Measurements from ENCODE around the gene TNS1.

TNS1 gene

DNA sequence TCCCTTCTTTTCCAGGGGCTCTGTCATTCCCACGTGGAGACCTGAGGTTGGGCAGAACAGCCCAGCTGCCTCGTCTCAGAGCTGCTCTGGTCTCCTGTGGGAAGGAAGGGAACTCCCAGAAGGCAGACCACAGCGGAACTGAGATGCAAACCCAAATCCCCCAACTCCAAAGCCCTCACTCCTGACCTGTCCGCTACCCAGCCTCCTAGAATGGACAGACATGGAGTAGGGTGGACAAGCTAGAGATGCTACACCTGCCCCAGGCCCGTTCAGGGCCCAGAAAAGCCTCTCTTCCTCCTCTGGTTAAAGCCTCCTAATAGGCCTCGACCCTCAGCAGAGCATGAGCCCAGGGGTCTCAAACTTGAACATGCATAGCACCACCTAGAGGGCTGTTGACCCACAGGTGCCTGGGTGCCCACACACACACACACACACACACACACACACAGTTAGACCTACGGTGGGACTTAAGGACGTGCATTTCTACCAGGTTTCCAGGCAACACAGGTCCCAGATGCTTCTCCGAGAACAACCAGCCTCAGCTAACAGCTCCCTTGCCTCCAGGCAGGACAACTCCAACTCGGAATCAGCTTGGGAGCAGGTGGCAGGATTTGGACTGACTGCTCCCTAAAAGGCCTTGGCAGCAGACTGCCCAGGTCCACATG is 93.5 kb downstream of the TNS1 start:
- DNase-seq, result no peak

GRCh38 chr2:217908544-217908943 is 94.3 kb downstream of the TNS1 start:
- DNase-seq, result no peak

- DNase-seq, result no peak
These were observed 95.5 kb downstream of the TNS1 start for GRCh38 chr2:217907266-217907665.

DNA sequence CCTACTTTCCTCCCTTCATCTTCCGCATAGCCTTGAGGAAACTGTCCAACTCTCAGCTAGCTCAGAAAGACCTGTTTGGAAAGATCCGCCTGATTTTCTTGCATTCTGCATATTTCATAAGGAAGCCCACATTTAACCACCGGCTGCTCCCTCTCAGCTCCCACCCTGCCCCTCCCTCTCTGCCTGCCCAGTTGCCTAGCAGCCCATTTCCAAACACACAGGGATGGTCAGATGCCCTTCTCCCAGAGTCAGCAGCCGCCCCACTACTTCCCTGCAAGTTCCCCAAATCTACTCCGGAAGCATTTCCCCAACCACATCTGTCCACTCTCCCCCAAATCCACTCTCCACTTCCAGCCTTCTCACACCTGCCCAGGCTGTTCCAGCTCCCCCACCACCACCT is 96.0 kb downstream of the TNS1 start:
- no peak for DNase-seq

- DNase-seq, result no peak
These were observed 96.9 kb downstream of the TNS1 start for GRCh38 chr2:217905896-217906295.

DNA sequence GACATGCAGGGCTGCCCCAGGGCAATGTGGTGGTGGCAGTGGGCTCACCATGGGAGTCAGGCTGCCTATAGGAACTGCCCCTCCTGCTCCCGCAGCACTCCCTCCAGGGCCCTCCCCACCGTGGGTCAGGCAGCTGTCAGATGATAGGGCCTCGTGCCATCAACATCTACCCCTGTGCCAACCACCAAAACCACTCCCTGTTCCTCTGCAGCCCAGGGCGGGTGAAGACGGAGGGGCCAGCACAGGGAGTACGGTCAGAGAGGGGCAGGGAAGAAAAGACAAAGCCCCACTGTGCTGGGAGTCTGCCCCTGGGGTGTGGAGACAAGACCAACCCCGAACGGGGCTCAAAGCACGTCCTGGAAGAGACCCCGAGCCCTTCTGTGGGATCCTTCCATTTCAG is 97.4 kb downstream of the TNS1 start:
- no peak for DNase-seq

DNA sequence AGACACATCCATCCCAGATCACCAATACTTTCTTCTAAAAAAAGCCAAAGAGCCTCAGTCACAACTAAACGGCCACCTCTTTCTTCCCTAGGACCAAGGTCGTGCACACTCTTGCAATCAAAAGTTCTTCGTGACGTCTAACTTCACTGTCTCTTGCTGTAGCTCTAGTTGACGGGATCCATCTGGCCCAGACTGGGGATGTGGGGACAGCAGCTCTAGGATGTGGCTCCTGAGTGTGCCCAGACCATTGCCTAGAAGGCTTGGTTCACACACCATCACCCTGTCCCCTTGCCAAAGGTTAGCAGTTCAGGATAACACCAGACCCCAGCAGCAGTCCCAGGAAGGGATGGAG is 98.2 kb downstream of the TNS1 start:
- DNase-seq, result no peak

GRCh38 chr2:217903859-217904613 is 98.8 kb downstream of the TNS1 start:
- no peak for DNase-seq

GRCh38 chr2:217903142-217903858 is 99.5 kb downstream of the TNS1 start:
- no peak for DNase-seq

- no peak for DNase-seq
These were observed 100.2 kb downstream of the TNS1 start for GRCh38 chr2:217902379-217903141.

DNA sequence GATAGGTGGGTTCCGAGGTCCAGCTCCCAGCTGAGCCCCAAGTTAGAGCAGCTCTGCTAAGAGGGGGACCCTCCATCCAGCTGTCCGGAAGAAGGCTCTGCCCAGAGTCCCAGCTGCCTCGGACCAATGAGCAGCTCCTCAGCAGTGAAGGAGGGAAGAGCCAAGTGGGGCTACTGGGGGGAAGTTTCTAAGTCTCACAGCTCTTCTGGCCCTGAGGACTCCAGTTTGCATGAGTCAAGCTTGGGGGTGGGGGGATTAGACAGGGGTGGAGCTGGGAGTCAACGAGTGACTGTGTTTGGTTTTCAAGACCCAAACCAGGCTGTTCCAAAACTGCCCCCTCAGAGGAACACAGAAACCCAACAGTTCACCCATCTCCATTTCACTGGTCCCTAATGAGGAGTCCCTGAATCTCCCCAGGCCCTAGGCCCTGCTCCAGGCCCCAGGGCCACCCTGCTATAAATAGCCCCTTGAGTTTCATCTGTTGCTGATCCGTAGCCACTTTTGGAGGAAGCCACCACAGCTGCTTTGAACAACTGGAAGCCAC is 100.9 kb downstream of the TNS1 start:
- DNase-seq, result no peak

DNA sequence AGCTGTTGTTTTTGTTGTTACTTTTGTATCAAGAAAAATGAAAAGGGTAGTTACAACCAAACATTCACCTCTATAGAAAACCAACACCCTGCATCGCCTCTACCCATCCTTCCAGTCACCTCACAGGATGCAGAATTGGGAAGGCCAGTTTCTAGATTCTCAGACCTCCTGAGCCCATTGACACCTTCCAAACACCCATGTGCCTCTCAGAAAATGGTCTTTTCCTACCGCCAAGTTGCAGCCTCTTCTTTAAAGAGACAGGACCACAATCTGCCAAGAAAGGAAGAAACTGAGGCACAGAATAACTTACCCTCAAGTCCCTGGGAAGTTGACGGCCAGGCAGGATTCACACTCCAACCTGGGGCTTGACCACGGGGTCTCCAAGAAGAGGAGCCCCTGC is 101.4 kb downstream of the TNS1 start:
- no peak for DNase-seq

DNA sequence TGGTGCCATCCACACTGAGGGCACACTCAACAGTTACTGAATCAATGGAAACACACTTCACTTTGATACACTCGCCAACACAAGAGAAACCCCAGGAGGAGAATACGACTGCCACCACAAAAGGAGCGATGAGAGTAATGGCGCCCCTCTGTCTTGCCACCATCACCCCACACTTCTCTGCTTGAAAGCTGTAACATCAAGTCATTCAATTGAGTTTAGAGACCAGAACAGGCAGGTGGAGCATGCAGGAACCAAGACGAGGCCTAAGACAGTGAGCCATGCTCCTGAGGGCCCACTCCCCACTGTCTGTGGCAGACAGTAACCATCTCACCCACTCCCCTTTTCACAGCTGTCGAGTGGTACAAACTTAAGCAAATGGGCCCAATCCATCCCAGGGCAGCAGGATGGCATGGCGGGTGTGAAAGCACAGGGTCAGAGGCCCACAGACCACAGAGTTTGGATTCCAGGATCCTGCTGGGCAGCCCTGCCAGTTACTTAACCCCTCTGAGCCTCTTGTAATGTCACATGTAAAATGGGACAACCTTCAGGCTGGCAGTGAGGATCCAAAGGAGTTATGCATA is 101.9 kb downstream of the TNS1 start:
- no peak for DNase-seq

- no peak for DNase-seq
These were observed 102.6 kb downstream of the TNS1 start for GRCh38 chr2:217900010-217900779.

- no peak for DNase-seq
These were observed 103.4 kb downstream of the TNS1 start for GRCh38 chr2:217899231-217900009.

DNA sequence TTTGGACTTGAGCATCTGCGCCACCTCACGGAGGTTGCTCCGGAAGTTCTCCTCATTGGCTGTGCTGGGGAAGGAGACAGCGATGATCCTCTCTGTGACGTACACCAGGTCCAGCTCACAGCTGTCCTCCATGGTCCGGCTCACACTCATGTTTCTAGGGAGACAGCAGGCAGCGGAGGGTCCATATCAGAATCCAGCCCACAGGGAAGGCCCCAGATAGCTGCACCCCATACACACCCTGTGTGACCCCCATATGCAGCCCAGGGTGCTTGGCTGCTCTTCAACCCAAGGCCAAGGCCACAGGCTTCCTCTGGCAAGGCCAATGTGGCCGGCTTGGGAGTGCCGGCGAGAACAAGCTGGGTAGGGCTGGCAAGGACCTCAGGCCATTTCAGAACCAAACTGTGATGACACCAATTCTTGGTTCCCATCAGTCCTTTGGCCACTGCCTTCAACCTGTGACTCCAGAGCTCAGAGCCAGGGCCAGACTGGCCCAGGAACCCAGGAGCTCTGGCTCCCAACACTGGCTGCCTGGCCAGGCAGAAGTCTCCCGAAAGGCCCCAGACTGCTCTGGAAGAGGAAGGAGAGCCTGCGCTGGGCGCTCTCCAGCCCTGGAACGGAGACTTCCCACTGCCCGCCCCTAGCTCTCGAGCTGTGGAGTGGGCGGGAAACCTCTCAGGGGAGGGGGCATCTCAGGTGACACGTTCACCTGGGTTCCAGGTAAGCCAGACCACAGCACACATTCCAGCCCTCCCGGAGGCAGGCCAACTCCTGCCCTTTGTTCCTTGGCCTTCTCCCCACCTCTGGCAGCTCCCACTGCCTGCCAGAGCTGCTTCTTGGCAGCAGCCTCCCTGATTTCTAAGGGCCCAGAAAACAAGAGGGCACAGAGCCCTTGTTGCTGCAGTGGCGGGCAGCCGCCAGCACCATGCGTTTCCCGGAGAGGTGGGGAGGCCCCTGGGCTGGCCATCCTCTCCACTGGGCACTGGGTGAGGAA is 104.7 kb downstream of the TNS1 start:
- DNase-seq, result no peak

GRCh38 chr2:217897091-217897715 is 105.6 kb downstream of the TNS1 start:
- DNase-seq, result no peak

GRCh38 chr2:217895070-217895635 is 107.6 kb downstream of the TNS1 start:
- no peak for DNase-seq

DNA sequence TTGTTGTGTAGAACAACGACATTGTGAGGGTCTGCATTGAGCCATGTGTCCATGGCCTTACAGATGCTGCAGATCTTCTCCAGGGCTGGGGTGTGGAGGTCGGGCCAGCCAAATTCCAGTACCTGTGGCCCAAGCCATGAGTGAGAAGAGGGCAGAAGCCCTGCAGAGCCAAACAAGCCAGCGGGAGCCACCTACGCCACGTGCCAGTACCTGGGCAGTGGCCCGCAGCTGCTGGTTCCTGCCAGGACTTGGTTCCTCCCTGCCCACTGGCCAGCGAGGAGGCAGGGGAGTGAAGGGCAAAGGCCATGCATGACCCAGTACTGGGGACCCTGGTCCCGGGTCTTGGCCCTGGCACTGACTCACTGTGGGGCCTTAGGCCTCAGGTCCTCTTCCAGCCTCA is 109.4 kb downstream of the TNS1 start:
- no peak for DNase-seq
